NCI-H510A (cell line): ENCODE measurements around the gene ZCWPW1.
A peak's percentile ranks its signal among the peaks of the same experiment; 100 is the strongest.

Experiments used
- DNase-seq: peaks from one replicate; lab custom pipeline; 2025; lab: John Stamatoyannopoulos, UW

The ZCWPW1 gene, protein sequence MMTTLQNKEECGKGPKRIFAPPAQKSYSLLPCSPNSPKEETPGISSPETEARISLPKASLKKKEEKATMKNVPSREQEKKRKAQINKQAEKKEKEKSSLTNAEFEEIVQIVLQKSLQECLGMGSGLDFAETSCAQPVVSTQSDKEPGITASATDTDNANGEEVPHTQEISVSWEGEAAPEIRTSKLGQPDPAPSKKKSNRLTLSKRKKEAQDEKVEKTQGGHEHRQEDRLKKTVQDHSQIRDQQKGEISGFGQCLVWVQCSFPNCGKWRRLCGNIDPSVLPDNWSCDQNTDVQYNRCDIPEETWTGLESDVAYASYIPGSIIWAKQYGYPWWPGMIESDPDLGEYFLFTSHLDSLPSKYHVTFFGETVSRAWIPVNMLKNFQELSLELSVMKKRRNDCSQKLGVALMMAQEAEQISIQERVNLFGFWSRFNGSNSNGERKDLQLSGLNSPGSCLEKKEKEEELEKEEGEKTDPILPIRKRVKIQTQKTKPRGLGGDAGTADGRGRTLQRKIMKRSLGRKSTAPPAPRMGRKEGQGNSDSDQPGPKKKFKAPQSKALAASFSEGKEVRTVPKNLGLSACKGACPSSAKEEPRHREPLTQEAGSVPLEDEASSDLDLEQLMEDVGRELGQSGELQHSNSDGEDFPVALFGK

GRCh38 chr7:100428199-100428966, at the start of gene ZCWPW1:
TSS of gene ZCWPW1 (minus strand) at chr7:100428703. CDS start at chr7:100420649, 8,054 bp downstream.
- DNase-seq = peak; percentile 79

- DNase-seq = no peak
Measured at GRCh38 chr7:100477871-100478267, 49.4 kb upstream of the ZCWPW1 start.

GRCh38 chr7:100476903-100477870, 48.7 kb upstream of the ZCWPW1 start:
- no peak for DNase-seq

DNA sequence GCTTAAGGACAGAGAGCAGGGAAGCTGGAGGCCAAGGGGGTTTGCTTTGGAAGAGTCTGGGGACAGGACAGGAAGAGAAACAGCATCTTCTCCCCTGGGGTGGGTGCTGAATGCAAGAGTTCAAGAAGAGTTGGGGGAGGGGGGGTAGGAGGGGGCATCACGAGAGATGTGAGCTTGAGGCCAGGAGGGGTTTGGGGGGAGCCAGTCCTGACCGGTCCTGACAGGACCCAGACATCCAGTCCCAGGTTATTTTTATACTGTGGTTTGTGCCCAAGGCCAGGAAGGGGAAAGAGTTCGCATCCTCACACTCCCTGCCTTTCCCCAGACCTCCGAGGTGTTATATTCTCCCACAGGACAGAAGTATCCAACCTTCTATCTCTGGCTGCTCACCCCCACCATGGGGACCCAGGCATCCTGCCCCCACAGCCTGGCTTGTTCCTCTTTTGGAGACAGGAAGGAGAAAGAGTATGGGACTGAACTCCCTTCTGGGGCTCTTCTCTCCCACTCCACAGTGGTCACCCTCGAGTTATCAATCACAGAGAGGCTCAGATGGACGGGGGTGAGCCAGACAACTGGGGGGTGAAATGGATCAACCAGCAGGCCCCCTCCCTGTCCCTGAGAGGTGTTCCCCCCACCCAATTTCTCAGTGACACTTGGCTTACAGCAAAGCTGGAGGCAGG, 47.7 kb upstream of the ZCWPW1 start:
- DNase-seq = no peak

DNA sequence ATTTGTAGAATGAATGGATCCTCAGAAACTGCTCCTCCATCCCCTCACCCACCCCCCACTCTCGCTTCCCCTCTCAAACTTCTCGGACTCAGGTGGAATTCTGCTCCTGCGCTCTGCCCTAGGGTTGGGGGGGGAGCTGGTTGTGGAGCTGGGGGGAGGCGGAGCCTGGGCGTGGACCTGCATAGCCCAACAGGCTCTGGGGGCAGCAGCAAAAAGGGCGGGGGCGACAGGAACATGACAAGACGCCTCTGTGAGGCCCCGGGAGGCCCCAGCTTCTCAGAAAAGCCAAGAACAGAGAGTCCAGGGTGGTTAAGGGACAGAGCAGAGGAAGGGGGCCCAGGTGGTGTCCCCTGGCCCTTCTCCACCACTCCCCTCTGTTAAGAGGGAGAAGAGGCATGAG, 47.0 kb upstream of the ZCWPW1 start:
- DNase-seq = no peak

DNA sequence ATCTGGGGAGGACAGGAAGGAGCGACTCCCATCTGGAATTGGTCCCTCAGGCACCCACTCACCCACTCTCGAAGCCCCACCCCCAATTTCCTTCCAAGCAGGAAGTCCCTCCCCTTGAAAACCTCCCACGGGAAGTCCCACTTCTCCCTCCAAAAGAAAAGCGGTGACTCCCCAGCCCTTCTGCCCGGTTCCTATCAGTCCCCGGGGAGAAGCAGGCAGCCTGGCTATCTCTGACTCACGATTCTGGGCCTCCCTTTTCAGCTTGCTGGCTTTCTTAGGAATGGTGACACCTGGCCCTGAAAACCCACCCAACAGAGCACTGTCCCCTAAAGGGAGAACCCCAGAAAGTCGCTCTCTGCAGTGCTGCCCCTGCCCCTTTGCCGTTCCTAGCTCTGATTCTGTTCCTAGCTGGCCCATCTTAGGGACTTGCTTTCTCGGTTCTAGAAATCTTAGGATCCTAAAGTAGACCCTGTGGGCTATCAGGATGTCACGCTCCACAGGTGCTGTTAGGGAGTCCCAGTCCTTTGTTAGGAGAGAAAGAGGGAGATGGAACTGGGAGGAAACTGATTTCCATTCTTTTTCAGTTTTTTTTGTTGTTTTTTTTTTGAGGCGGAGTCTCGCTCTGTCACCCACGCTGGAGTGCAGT, 44.5 kb upstream of the ZCWPW1 start:
- DNase-seq = no peak

GRCh38 chr7:100472121-100472851, 43.8 kb upstream of the ZCWPW1 start:
- DNase-seq = no peak

GRCh38 chr7:100471021-100471420, 42.5 kb upstream of the ZCWPW1 start:
- DNase-seq = no peak

DNA sequence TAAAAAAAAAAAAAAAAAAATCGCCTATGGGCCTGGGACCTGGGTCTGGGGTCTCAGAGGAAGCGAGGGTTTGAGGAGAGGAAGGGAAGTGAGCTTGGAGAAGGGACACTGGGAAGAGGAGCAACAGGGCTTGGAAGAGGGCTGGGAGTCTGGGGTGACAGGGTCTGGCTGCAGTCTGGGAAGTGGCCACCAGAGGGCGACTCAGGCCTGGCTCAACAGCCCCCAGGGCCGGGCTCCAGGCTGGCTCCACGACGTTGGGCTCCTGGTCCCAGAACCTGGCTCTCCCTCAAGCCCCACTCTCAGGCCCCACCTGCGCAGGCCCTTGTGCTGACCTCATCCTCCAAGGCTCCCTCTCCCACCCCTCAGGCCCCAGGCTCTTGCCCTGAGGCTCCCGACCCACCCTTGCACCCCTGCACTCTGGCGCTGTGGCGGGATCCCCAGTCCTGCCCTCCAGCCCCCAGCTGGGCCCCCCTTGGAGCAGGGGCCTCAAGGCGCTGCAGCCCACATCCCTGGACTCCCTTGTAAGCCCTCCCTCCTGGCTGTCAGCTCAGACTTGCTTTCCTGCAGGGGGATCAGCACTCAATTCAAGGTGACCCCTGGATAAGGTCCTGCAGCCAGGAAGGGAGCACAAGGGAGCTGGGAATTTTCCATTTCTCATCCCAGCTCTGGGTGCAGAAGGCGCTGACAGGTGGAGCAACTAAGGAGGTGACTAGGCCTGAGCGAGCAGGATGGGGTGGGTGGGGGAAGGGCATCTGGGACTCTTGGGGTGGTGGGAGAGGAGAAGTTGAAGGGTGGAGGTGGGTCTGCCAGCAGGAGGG, 40.9 kb upstream of the ZCWPW1 start:
- no peak for DNase-seq

- no peak for DNase-seq
Measured at GRCh38 chr7:100467638-100468373, 39.3 kb upstream of the ZCWPW1 start.

GRCh38 chr7:100466653-100467605, 38.4 kb upstream of the ZCWPW1 start:
- no peak for DNase-seq

DNA sequence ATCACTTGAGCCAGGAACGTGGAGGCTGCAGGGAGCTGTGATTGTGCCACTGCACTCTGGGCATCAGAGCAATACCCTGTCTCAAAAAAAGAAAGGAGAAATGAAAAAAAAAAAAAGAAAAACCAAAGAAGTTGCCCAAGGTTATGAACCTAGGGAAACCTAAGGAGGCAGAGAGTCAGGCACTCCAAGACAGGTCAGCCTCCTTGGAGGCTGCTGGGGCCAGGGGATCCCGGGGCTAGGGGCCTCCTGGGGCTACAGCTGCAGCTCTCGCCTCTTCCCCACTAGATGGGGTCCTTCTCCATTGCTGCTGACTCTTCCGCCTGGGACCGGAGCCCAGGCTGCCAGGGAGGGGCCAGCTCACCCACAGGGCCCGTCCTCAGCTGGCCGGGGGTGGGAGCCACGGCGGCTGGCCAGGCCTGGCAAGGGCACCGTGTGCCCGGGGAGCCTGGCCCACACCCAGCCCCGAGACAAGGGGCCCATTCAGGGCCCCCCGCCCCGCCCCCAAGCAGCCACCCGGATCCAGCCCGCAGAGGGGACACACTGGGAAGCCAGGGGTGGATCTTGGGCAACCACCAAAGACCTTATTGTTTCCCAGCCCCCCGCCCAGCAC, 37.3 kb upstream of the ZCWPW1 start:
- DNase-seq = no peak

DNA sequence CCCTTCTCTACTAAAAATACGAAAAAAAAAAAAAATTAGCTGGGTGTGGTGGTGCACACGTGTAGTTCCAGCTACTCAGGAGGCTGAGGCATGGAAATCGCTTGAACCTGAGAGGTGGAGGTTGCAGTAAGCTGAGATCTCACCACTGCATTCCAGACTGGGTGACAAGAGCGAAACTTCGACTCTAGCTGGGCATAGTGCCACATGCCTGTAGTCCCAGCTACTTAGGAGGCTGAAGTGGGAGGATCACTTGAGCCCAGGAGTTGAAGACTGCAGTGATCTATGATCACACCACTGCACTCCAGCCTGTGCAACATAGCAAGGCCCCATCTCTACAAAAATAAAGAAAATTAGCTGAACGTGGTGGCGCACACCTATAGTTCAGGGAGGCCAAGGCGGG, 36.8 kb upstream of the ZCWPW1 start:
- DNase-seq = no peak

GRCh38 chr7:100464791-100465190, 36.3 kb upstream of the ZCWPW1 start:
- no peak for DNase-seq

GRCh38 chr7:100464210-100464660, 35.7 kb upstream of the ZCWPW1 start, which contains the start of gene SPACDR:
TSS of gene SPACDR (minus strand) at chr7:100464260. CDS start at chr7:100464025, 235 bp downstream.
- no peak for DNase-seq

- DNase-seq = no peak
Measured at GRCh38 chr7:100457033-100457432, 28.5 kb upstream of the ZCWPW1 start.
